Esophagus squamous epithelium (tissue), 5 donors: Measurements from ENCODE around the gene HMGXB3. TPM values are rescaled to one million over a fixed set of nuclear protein-coding genes. Genes with fewer than 3 reads are reported as not detected.
A peak's percentile ranks its signal among the peaks of the same experiment; 100 is the strongest.

Experiments used
- DNase-seq: peaks from one replicate; lab custom pipeline; 2025; lab: John Stamatoyannopoulos, UW
- H3K27ac ChIP-seq, 4 donors: fragments of 200-600 bp; sonication (generic); one replicate each; pipeline ENCODE4 v1.5.1; 2016 to 2019; ENCODE audit warnings: mild to moderate bottlenecking in 1 of 4
- H3K27me3 ChIP-seq, 4 donors: fragments of 200-600 bp; sonication (generic); 1 replicate in 3 of 4; 2 replicates in 1 of 4; pipeline versions ENCODE4 v1.5.1 to v1.6.0; 2017 to 2021; ENCODE audit warnings: antibody characterized with exemption in 1 of 4
- H3K36me3 ChIP-seq, 3 donors: fragments of 200-600 bp; sonication (generic); one replicate each; pipeline ENCODE4 v1.5.1; 2016 to 2019
- H3K4me1 ChIP-seq, 3 donors: fragments of 200-600 bp; sonication (generic); one replicate each; pipeline ENCODE4 v1.5.1; 2017 to 2019
- H3K4me3 ChIP-seq, 4 donors: fragments of 200-600 bp; sonication (generic); 1 replicate in 3 of 4; 2 replicates in 1 of 4; pipeline ENCODE4 v1.5.1; 2016 to 2019; ENCODE audit warnings: mild to moderate bottlenecking in 2 of 4, moderate library complexity in 1 of 4
- H3K9me3 ChIP-seq, 3 donors: fragments of 200-600 bp; sonication (generic); one replicate each; pipeline ENCODE4 v1.5.1; 2016 to 2019
- CTCF ChIP-seq, 6 experiments: fragments of 450-650 bp in 4 of 6; fragments of 200-600 bp in 2 of 6; sonication (generic) in 2 of 6; IDR thresholded peaks; one replicate each; pipeline ENCODE4 v1.5.1; 2016 to 2019; ENCODE audit warnings: antibody characterized with exemption in 6 of 6, mild to moderate bottlenecking in 4 of 6, moderate library complexity in 4 of 6
- POLR2A ChIP-seq, 4 donors: fragments of 450-650 bp; IDR thresholded peaks; one replicate each; pipeline ENCODE4 v1.6.1; 2017; ENCODE audit warnings: antibody characterized with exemption in 4 of 4, mild to moderate bottlenecking in 4 of 4, moderate library complexity in 3 of 4
- WGBS, 2 donors: methylation state at CpG; one replicate each; pipeline ENCODE4 v1.1.5; 2018; 5-methylcytosine and 5-hydroxymethylcytosine counted together
- intact Hi-C: fragments of 100-400 bp; cut with DNase I; formaldehyde crosslinking; loops from one replicate; pipeline ENCODE4 v1.15.0; 2022
- total RNA-seq, 4 donors: library from RNA; depleted of rRNA; stranded (reverse); fragments of >200 nt; gene quantifications; one replicate each; pipeline ENCODE4 v1.1.0, GENCODE V29; 2016
- donor health status: DM: yes; HTN: yes; CAD: no.

Gene HMGXB3
- total RNA-seq, 4 donors from 2014 or later = 12.4 to 26.3 (median 20.5) TPM

DNA sequence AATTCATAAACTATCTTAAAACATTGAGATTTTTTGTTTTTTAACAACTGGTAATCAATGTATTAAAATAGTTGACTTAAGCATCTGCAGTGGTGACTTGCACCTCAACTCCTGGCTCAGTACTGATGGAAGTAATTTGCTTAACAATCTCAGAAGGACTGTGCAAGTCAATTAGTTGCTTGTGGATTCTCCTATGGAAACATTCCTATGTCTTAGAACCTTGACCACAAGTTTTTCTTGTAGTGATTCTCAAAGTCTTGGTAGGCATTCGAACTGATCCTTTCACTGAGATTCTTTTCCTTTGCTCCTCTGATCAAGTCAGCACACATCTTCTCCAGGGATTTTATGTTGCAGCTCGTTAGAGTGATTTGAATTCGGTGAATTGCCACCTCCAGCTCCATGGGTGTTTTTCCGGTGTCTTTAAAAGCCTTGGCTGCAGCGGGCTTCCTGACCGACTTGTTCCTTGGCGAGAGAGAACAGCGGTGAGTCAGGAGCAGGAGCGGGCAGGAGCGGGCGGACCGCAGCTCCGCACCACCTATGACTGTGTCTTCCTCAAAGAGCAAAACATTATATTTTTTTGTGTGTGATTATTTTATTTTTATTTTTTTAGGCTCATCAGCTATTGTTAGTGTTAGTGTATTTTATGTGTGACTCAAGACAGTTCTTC, 21.1 kb downstream of the HMGXB3 start:
- no peak for DNase-seq
- no peaks in the 10 kb centered on the region for H3K9me3 ChIP-seq
- peak overlapping the region in 1 of 4 donors; percentile 25 for H3K4me3 ChIP-seq
- 59 to 64% methylated on average over 12 to 13 of the region's 13 CpGs for WGBS, 2 donors
- H3K27me3 ChIP-seq = no peaks in the 10 kb centered on the region
- TF ChIP-seq CTCF (IDR thresholded peaks at IDR 0.05) (no peak), POLR2A (IDR thresholded peaks at IDR 0.05) (no peak)
- H3K4me1 ChIP-seq = peaks cover 0 to 52% (median 18%) of the 10 kb centered on the region in 3 donors
- H3K36me3 ChIP-seq = peaks cover 4 to 78% (median 11%) of the 10 kb centered on the region in 3 donors
- peak overlapping the region; percentile 65 to 80 (median 77) for H3K27ac ChIP-seq
- intact Hi-C loops = no loop called here

- no peak for DNase-seq
- no peaks in the 10 kb centered on the region for H3K27me3 ChIP-seq
Observed at GRCh38 chr5:150022158-150022531, 21.6 kb downstream of the HMGXB3 start.

DNA sequence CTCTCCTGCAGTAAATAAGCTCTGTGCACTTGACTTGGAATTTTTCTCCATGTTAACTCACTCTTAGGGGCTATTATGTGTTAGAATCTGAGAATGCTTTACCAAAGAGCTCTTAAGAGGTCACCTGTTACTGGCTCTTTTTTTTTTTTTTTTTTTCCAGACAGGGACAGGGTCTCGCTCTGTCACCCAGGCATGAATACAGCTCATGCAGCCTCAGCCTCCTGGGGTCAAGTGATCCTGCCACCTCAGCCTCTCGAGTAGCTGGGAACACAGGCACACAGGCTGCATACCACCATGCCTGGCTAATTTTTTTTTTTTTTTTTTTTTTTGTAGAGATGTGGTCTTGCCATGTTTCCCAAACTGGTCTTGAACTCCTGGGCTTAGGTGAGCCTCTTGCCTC, 22.1 kb downstream of the HMGXB3 start:
- Histone ChIP-seq H3K9me3 (no peaks in the 10 kb centered on the region), H3K4me1 (peaks cover 0 to 44% (median 18%) of the 10 kb centered on the region in 3 donors), H3K27ac (peak overlapping the region; percentile 65 to 80 (median 77)), H3K4me3 (no peak overlapping the region), H3K36me3 (peaks cover 4 to 89% (median 19%) of the 10 kb centered on the region in 3 donors), H3K27me3 (no peaks in the 10 kb centered on the region)
- DNase-seq = no peak
- intact Hi-C loops = no loop called here
- WGBS, 2 donors = 81 to 94% methylated on average over 2 of the region's 2 CpGs
- TF ChIP-seq CTCF (IDR thresholded peaks at IDR 0.05) (no peak), POLR2A (IDR thresholded peaks at IDR 0.05) (no peak)

More at GRCh38 chr5:150022158-150022531, 21.6 kb downstream of the HMGXB3 start:
- intact Hi-C loops = no loop called here
- 18 to 50% methylated on average over 1 of the region's 1 CpG for WGBS, 2 donors
- Histone ChIP-seq H3K4me1 (peaks cover 0 to 49% (median 18%) of the 10 kb centered on the region in 3 donors), H3K27ac (peak overlapping the region; percentile 65 to 80 (median 77)), H3K36me3 (peaks cover 4 to 84% (median 14%) of the 10 kb centered on the region in 3 donors), H3K4me3 (no peak overlapping the region), H3K9me3 (no peaks in the 10 kb centered on the region)
- TF ChIP-seq CTCF (IDR thresholded peaks at IDR 0.05) = no peak
- TF ChIP-seq POLR2A (IDR thresholded peaks at IDR 0.05) = no peak

DNA sequence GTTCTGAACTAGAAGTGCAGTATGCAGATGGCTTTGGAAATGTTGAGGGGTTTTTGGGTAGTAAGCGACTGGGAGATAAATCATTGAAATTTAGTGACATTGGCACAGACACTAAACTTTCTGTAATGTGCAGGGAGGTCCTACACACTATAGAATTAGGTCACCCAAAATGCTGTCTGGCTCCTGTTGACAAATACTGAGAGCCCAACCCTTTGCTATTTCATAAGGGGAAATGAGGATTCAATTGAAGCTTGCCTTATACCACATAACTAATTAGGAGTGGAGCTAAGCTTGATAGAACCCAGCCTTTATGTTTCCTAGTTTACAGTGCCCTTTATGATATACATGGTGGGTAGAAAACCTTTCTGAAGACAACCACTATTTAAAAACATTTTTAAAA, 22.6 kb downstream of the HMGXB3 start:
- no peak for TF ChIP-seq CTCF (IDR thresholded peaks at IDR 0.05)
- TF ChIP-seq POLR2A (IDR thresholded peaks at IDR 0.05) = no peak
- H3K27me3 ChIP-seq = no peaks in the 10 kb centered on the region

DNA sequence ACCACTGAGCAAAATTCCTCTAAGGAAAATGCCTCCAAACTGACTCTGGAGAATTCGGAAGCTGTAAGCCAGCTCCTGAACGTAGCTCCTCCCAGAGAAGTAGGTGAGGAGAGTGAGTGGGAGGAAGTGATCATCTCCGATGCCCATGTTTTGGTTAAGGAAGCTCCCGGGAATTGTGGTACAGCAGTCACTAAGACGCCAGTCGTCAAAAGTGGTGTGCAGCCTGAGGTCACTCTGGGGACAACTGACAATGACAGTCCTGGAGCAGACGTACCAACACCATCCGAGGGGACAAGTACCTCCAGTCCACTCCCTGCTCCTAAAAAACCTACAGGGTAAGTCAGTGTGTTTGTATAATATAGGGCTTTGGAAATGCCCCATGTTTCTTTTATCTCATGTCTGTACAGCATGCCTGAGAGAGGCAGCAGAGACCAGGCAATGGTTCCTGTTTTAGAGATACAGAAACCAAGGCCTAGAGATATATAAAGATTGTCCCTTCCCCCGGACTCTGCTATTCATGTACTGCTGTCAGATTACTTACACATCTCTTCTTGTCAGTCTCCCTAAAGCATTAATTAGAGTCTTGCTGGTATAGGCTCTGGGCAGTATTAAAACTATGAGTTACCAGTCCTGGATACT, 23.9 kb downstream of the HMGXB3 start:
- intact Hi-C loops = no loop called here
- TF ChIP-seq CTCF (IDR thresholded peaks at IDR 0.05) (no peak), POLR2A (IDR thresholded peaks at IDR 0.05) (no peak)
- H3K27me3 ChIP-seq = no peaks in the 10 kb centered on the region
- H3K4me1 ChIP-seq = peaks cover 0 to 37% (median 18%) of the 10 kb centered on the region in 3 donors
- no peak for DNase-seq
- WGBS, 2 donors = 68 to 87% methylated on average over 7 to 9 of the region's 9 CpGs
- no peak overlapping the region for H3K4me3 ChIP-seq
- H3K9me3 ChIP-seq = no peaks in the 10 kb centered on the region
- H3K27ac ChIP-seq = peak overlapping the region in 1 of 4 donors; percentile 10
- H3K36me3 ChIP-seq = peaks cover 4 to 88% (median 22%) of the 10 kb centered on the region in 3 donors

More for the DNA sequence above, 22.6 kb downstream of the HMGXB3 start:
- Histone ChIP-seq H3K4me1 (peaks cover 0 to 39% (median 18%) of the 10 kb centered on the region in 3 donors), H3K36me3 (peaks cover 4 to 90% (median 22%) of the 10 kb centered on the region in 3 donors), H3K27ac (peak overlapping the region in 3 of 4 donors; percentile 65 to 80 (median 78)), H3K9me3 (no peaks in the 10 kb centered on the region), H3K4me3 (no peak overlapping the region)
- WGBS, 2 donors = 86 to 100% methylated on average over 1 of the region's 1 CpG
- DNase-seq = no peak
- intact Hi-C loops = no loop called here
